OCI-M1 (cell line): ENCODE results near the gene SLC17A8.

Source experiments
- DNase-seq: peaks from one replicate; lab custom pipeline; 2025; lab: John Stamatoyannopoulos, UW

SLC17A8 gene

GRCh38 chr12:100371146-100371545 is 14.3 kb downstream of the SLC17A8 start:
- no peak for DNase-seq

GRCh38 chr12:100372853-100373640 is 16.2 kb downstream of the SLC17A8 start:
- DNase-seq = no peak

GRCh38 chr12:100375038-100375735 is 18.3 kb downstream of the SLC17A8 start:
- DNase-seq = peak; percentile 5

- DNase-seq = no peak
Measured at GRCh38 chr12:100376161-100376560, 19.3 kb downstream of the SLC17A8 start.

- no peak for DNase-seq
Measured at GRCh38 chr12:100381379-100381778, 24.5 kb downstream of the SLC17A8 start.

- DNase-seq = no peak
Measured at GRCh38 chr12:100382338-100382737, 25.5 kb downstream of the SLC17A8 start.

- no peak for DNase-seq
Measured at GRCh38 chr12:100383586-100384558, 27.0 kb downstream of the SLC17A8 start.

GRCh38 chr12:100384559-100384935 is 27.7 kb downstream of the SLC17A8 start:
- no peak for DNase-seq

GRCh38 chr12:100388382-100388781 is 31.5 kb downstream of the SLC17A8 start:
- no peak for DNase-seq

GRCh38 chr12:100391856-100392255 is 35.0 kb downstream of the SLC17A8 start:
- DNase-seq = peak; percentile 45

- DNase-seq = no peak
Measured at GRCh38 chr12:100393200-100393599, 36.3 kb downstream of the SLC17A8 start.

- DNase-seq = no peak
Measured at GRCh38 chr12:100395811-100396210, 38.9 kb downstream of the SLC17A8 start.

GRCh38 chr12:100398307-100398706 is 41.4 kb downstream of the SLC17A8 start:
- DNase-seq = no peak

- no peak for DNase-seq
Measured at GRCh38 chr12:100399095-100399494, 42.2 kb downstream of the SLC17A8 start.

GRCh38 chr12:100401660-100402059 is 44.8 kb downstream of the SLC17A8 start:
- no peak for DNase-seq

- no peak for DNase-seq
Measured at GRCh38 chr12:100402763-100403162, 45.9 kb downstream of the SLC17A8 start.

GRCh38 chr12:100403446-100403845 is 46.6 kb downstream of the SLC17A8 start:
- no peak for DNase-seq

GRCh38 chr12:100404769-100405407 is 48.0 kb downstream of the SLC17A8 start:
- peak; percentile 45 for DNase-seq

GRCh38 chr12:100413001-100413400 is 56.1 kb downstream of the SLC17A8 start:
- DNase-seq = no peak

- no peak for DNase-seq
Measured at GRCh38 chr12:100414739-100415138, 57.9 kb downstream of the SLC17A8 start.

- DNase-seq = no peak
Measured at GRCh38 chr12:100422646-100423045, 65.8 kb downstream of the SLC17A8 start.

GRCh38 chr12:100426145-100426544 is 69.3 kb downstream of the SLC17A8 start:
- DNase-seq = no peak
